BLaER1 (cell line): Measurements from ENCODE around the gene PRR5L.

Source experiments
- H3K27ac ChIP-seq: shearing (Covaris generic); formaldehyde crosslinking; 2 replicates; pipeline ENCODE4 v1.8.1; 2022
- H3K27me3 ChIP-seq: shearing (Covaris generic); formaldehyde crosslinking; 2 replicates; pipeline ENCODE4 v1.8.1; 2022
- H3K36me3 ChIP-seq: shearing (Covaris generic); formaldehyde crosslinking; 2 replicates; pipeline ENCODE4 v1.8.1; 2022
- H3K4me1 ChIP-seq: shearing (Covaris generic); formaldehyde crosslinking; 2 replicates; pipeline ENCODE4 v1.8.1; 2022
- H3K4me2 ChIP-seq: shearing (Covaris generic); formaldehyde crosslinking; 2 replicates; pipeline ENCODE4 v1.8.1; 2022
- H3K4me3 ChIP-seq: shearing (Covaris generic); formaldehyde crosslinking; 2 replicates; pipeline ENCODE4 v1.8.1; 2022
- H3K9ac ChIP-seq: shearing (Covaris generic); formaldehyde crosslinking; 2 replicates; pipeline ENCODE4 v1.8.1; 2022
- H3K9me3 ChIP-seq: shearing (Covaris generic); formaldehyde crosslinking; 2 replicates; pipeline ENCODE4 v1.8.1; 2022
- H4K20me1 ChIP-seq: shearing (Covaris generic); formaldehyde crosslinking; 2 replicates; pipeline ENCODE4 v1.8.1; 2022
- Cebpa-rat ChIP-seq: shearing (Covaris generic); IDR thresholded peaks from 2 replicates; pipeline ENCODE4 v1.8.1; 2022

Gene PRR5L

DNA sequence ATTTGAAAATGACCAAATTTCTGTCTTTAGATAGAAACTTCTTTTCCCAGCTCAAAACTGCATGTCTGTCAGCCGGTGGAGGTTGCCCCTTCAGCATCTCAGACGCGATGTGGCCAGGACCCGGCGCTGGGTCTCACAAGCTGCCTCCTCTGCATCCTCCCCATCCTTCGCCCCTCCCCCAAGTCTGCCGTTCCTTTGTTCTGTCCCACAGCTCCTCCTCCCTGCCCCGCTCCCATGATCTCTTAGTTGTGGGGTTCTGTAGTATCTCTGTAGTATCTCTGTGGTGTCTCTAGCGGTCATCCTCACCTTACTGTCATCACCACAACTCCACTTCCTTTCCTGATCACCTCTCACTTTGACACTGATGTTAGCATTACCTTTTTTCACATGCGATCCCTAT is 164.1 kb downstream of the PRR5L start:
- Histone ChIP-seq H3K9me3 (no peaks in the 10 kb centered on the region), H3K4me1 (peaks cover 32% of the 10 kb centered on the region), H3K9ac (no peak overlapping the region), H4K20me1 (peaks cover 6% of the 10 kb centered on the region; the same call in 1 of the 2 replicates), H3K36me3 (peaks cover 62% of the 10 kb centered on the region), H3K4me3 (no peak overlapping the region), H3K27ac (no peak overlapping the region), H3K4me2 (no peak overlapping the region), H3K27me3 (no peaks in the 10 kb centered on the region; the same call in 1 of the 2 replicates)
- no peak for TF ChIP-seq Cebpa-rat

DNA sequence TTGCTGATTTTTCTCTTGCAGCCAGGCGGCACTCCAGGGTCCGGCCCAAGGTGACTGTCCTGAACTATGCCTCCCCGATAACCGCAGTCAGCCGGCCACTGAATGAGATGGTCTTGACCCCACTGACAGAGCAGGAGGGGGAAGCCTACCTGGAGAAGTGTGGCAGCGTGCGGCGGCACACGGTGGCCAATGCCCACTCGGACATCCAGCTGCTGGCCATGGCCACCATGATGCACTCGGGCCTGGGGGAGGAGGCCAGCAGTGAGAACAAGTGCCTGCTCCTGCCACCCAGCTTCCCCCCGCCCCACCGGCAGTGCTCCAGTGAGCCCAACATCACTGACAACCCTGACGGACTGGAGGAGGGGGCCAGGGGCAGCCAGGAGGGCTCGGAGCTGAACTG is 166.2 kb downstream of the PRR5L start:
- Histone ChIP-seq H3K27me3 (no peaks in the 10 kb centered on the region; the same call in 1 of the 2 replicates), H3K36me3 (peaks cover 72% of the 10 kb centered on the region), H3K4me1 (peaks cover 13% of the 10 kb centered on the region), H3K9ac (no peak overlapping the region), H3K27ac (no peak overlapping the region), H3K4me3 (no peak overlapping the region), H3K4me2 (no peak overlapping the region), H3K9me3 (no peaks in the 10 kb centered on the region), H4K20me1 (no peaks in the 10 kb centered on the region)
- TF ChIP-seq Cebpa-rat: no peak

DNA sequence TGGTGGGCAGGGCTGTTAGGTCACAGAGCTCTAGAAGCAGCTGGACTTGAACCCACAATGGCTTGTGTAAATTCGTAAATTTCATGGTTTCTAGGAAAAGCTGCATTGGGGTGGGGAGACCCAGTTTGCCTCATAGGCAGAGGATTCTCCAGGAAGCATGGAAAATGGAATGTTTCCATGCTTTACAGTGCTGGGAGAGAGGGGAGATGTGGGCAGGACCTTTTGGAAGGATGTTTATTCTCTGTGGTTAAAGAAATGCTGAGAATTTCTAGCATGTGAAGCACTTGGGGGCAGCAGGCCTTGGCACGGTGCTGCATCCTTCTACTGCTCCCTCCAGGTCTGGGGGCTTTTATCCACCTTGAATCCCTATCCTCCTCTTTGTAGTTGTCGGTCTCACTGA is 167.7 kb downstream of the PRR5L start:
- H3K4me2 ChIP-seq: no peak overlapping the region
- H3K9ac ChIP-seq: no peak overlapping the region
- no peak for TF ChIP-seq Cebpa-rat
- no peaks in the 10 kb centered on the region for H3K9me3 ChIP-seq
- H3K27me3 ChIP-seq: no peaks in the 10 kb centered on the region; the same call in 1 of the 2 replicates
- no peak overlapping the region for H3K4me3 ChIP-seq
- H3K36me3 ChIP-seq: peaks cover 60% of the 10 kb centered on the region
- no peaks in the 10 kb centered on the region for H4K20me1 ChIP-seq
- peaks cover 9% of the 10 kb centered on the region for H3K4me1 ChIP-seq
- no peak overlapping the region for H3K27ac ChIP-seq

DNA sequence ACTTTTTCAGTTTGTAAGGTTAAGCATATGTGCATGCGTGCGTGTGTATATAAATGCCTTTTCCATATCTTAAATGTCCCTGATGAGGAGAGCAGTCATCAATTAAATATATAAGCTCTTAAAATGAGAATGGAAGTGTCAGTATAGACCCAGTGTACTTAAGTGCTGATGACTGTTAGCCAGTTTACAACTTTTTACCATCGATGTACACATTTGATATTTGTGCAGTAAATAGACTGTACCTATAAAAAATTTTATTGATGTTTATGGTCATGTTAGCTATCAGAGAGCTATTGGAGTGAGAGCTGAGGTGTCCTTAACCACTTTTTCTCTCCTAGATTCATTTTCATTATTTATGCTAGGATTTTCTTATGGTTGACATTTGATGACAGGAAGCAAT is 168.6 kb downstream of the PRR5L start:
- no peaks in the 10 kb centered on the region for H4K20me1 ChIP-seq
- no peak overlapping the region for H3K4me2 ChIP-seq
- H3K4me3 ChIP-seq: no peak overlapping the region
- H3K4me1 ChIP-seq: peaks cover 8% of the 10 kb centered on the region
- H3K27me3 ChIP-seq: no peaks in the 10 kb centered on the region
- no peak for TF ChIP-seq Cebpa-rat
- no peak overlapping the region for H3K9ac ChIP-seq
- H3K9me3 ChIP-seq: no peaks in the 10 kb centered on the region
- H3K27ac ChIP-seq: no peak overlapping the region
- peaks cover 56% of the 10 kb centered on the region for H3K36me3 ChIP-seq

DNA sequence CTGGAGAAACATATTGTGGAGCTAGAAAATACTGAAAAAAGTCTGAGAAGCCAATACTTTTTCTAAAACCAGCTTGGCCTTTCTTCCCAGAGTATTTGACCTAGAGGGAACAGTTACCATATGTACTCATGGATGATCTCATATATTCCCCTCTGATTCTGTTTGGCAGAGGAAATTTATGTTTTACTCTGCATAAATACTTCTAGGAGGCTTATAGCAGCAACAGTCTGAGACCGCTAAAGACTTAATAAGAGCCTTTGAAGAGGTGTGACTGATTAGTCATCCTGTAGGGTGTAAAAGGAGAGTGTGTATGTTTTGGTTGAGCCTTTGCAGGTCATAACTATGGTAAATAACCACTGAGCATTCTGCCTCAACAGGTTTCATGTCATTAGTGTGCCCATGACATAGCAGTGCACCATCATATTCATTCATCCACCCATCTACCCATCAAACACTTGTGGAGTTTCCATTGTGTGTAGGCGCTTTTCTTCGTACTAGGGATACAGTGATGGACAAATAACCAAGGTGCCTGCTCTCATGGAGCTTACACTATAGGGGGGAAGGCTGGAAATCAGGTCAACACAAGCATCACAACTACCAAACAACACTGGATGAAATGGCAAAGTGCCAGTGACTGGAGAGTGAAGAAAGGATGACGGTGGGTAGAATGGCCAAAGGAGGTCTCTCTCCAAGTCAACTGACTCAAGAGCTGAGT is 169.5 kb downstream of the PRR5L start:
- no peak for TF ChIP-seq Cebpa-rat

DNA sequence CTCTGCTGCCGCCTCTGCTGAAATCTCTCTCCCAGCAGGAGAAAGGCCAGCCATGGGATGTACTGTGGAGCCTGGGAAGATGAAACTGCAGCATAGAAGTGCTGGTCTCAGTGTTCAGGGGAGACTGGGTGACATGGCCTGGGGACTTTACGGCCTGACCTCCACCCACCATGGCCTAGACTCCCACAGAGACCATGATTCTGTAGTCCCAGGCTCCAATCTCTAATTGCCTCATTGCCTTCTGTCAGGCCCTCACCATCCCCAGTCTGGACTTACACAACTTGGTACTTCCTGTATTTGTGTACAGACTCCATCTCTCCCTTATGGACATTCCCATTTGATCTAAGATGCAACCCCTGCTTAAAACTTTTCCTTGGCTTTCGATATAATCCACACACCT is 170.9 kb downstream of the PRR5L start:
- no peak for TF ChIP-seq Cebpa-rat
- H4K20me1 ChIP-seq: no peaks in the 10 kb centered on the region
- H3K4me2 ChIP-seq: no peak overlapping the region
- no peaks in the 10 kb centered on the region for H3K27me3 ChIP-seq
- peaks cover 40% of the 10 kb centered on the region for H3K36me3 ChIP-seq
- H3K4me1 ChIP-seq: peaks cover 20% of the 10 kb centered on the region
- no peak overlapping the region for H3K27ac ChIP-seq
- no peaks in the 10 kb centered on the region for H3K9me3 ChIP-seq
- H3K4me3 ChIP-seq: no peak overlapping the region
- no peak overlapping the region for H3K9ac ChIP-seq

More for the DNA sequence above, 169.5 kb downstream of the PRR5L start:
- Histone ChIP-seq H3K36me3 (peaks cover 51% of the 10 kb centered on the region), H3K4me2 (no peak overlapping the region), H3K9ac (no peak overlapping the region), H3K27ac (no peak overlapping the region), H3K9me3 (no peaks in the 10 kb centered on the region), H3K27me3 (no peaks in the 10 kb centered on the region), H3K4me1 (peaks cover 17% of the 10 kb centered on the region), H3K4me3 (no peak overlapping the region), H4K20me1 (no peaks in the 10 kb centered on the region)

DNA sequence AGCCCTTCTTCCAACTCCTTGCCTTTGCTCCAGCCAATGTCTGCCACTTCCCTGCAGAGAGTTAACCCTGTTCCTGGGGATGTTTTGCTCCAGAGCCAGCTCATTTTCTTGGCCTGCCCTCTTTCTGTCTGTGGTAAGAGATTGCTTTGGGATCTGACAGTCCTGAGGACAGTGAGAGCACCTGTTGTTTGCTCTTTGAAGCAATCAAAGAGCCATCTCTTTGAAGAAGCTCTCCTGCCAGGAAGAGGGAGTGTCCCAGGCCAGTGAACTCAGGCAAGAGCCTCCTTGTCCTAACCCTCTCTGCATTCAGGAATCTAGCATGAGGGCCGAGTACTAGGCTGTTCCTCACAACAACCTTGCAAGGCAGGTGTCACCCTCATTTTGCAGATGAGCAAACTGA is 171.8 kb downstream of the PRR5L start:
- H3K4me2 ChIP-seq: no peak overlapping the region
- peaks cover 20% of the 10 kb centered on the region for H3K4me1 ChIP-seq
- no peaks in the 10 kb centered on the region for H3K27me3 ChIP-seq
- peaks cover 31% of the 10 kb centered on the region for H3K36me3 ChIP-seq
- H3K4me3 ChIP-seq: no peak overlapping the region
- no peaks in the 10 kb centered on the region for H3K9me3 ChIP-seq
- H3K27ac ChIP-seq: no peak overlapping the region
- no peak for TF ChIP-seq Cebpa-rat
- no peak overlapping the region for H3K9ac ChIP-seq
- H4K20me1 ChIP-seq: no peaks in the 10 kb centered on the region

DNA sequence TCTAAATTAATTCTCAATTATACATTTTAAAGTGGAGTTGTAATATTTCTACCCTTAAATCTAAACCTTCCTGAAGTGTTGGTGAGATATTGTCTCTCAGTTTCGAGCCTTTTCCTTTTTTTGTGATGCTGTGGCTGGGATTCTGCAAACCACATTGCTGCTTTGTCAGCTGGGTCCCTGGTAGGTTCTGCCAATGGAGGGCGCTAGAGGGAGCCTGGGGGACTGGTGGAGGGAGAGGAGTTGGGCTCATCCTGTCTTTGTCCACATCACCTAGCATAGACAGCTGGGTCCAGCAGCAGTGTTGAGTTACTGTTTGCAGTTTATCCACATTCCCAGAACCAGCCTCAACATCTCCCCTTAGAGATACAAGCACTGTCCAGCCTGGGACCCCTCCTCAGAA is 173.0 kb downstream of the PRR5L start:
- H3K9ac ChIP-seq: no peak overlapping the region
- no peaks in the 10 kb centered on the region for H3K9me3 ChIP-seq
- no peaks in the 10 kb centered on the region for H4K20me1 ChIP-seq
- H3K4me2 ChIP-seq: peak overlapping the region; percentile 54
- TF ChIP-seq Cebpa-rat: no peak
- no peak overlapping the region for H3K27ac ChIP-seq
- peaks cover 20% of the 10 kb centered on the region for H3K36me3 ChIP-seq
- H3K4me3 ChIP-seq: no peak overlapping the region
- H3K4me1 ChIP-seq: peaks cover 20% of the 10 kb centered on the region
- no peaks in the 10 kb centered on the region for H3K27me3 ChIP-seq

DNA sequence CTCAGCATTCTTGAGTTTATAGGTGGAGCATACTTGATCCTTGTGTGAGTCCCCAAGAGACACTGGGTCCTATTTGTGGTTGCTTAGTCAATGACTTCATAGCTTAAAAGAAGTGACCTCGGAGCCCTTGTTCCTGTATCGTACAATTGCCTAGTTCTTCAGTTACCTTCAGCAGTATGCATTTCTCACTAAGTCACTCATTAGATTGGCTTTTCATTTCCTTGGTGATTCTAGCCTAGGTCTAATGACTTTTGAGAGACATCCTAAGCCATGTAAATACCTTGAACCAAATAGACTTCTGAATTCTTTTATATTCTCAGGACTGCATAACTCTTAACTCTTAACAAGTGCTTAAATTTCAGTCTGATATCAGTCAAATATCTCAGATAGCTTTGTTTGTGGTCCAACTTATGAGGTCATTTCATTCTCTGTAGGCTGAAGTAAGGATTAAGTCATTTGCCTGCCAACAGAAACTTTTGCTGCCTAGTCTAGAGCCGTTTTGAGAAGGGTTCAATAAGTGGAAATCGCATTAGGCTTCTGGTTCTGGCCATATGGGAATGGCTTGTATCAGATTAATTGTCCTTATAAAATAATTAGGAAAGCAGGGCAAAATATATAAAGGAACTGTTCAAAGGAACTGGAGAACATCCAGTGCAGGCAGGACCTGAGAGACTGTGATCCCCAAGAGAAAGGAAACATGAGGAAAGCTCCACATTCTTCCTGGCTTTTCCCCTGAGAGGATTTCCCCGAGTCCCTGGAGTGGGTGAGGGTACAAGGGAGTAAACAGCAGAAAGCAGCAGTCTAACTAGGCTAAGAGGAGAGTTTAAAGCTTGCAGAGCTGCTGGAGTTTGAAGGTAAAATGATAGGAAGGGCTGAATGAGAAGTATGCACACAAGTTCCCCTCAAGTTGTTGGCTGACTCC is 174.1 kb downstream of the PRR5L start:
- Histone ChIP-seq H3K9ac (no peak overlapping the region), H3K27me3 (no peaks in the 10 kb centered on the region), H3K36me3 (peaks cover 18% of the 10 kb centered on the region), H3K4me3 (no peak overlapping the region), H3K27ac (no peak overlapping the region), H3K4me1 (peaks cover 20% of the 10 kb centered on the region), H3K9me3 (no peaks in the 10 kb centered on the region), H3K4me2 (peak overlapping the region; percentile 54), H4K20me1 (no peaks in the 10 kb centered on the region)
- no peak for TF ChIP-seq Cebpa-rat

DNA sequence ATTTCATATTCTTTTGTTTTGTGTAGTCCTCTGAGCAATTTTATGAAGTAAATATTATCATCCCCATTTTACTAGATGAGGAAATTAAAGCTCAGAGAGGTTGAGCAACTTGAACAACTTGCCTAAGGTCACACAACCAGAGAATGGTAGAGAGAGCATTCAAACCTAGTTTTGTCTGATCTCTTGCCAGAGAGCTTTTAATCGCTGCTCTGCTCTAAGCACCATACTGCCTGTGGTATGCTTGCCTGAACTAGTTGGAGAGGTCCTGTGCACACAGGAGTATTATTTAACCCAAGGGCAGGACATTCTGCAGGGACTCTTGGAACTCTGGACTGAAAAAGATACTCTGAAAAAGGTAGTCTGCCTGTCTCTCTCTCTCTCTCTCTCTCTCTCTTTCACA is 175.5 kb downstream of the PRR5L start:
- H4K20me1 ChIP-seq: no peaks in the 10 kb centered on the region
- no peak for TF ChIP-seq Cebpa-rat
- no peaks in the 10 kb centered on the region for H3K9me3 ChIP-seq
- no peak overlapping the region for H3K4me3 ChIP-seq
- H3K4me1 ChIP-seq: peaks cover 20% of the 10 kb centered on the region
- H3K27ac ChIP-seq: no peak overlapping the region
- no peaks in the 10 kb centered on the region for H3K27me3 ChIP-seq
- peaks cover 4% of the 10 kb centered on the region; the same call in 1 of the 2 replicates for H3K36me3 ChIP-seq
- H3K4me2 ChIP-seq: no peak overlapping the region
- H3K9ac ChIP-seq: no peak overlapping the region
